ENCODE measurements around the gene CXADR. TPM values are rescaled to one million over a fixed set of nuclear protein-coding genes. Genes with fewer than 3 reads are reported as not detected.

The CXADR gene
- total RNA-seq, 2 donors from 2014 or later = 0.28 TPM; not detected in 1

DNA sequence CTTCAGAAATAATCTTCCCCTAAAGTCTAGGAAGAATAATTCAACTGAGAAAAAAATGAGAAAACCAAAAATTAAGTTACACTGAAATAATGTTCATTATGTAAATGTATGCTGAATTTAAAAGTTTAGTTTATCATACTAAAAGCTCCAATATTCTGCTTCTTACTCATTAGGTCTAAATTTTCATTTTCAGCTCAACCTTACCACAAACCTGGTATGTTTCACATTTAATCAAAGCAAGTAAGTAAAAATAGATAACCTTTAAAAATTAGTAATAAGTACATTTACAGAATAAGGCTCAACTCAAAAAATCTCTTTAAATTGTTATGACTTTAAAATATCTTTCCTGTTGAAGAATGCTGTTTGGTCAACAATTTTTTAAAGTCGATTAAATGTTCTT lies 84.8 kb downstream of the CXADR start:
- no peak overlapping the region for H3K27ac ChIP-seq
- no peak for DNase-seq (ENCODE audit: low spot score)
- no peaks in the 10 kb centered on the region for H3K27me3 ChIP-seq (replicated peaks; ENCODE audit: insufficient read depth)
- TF ChIP-seq, protein P1, sequence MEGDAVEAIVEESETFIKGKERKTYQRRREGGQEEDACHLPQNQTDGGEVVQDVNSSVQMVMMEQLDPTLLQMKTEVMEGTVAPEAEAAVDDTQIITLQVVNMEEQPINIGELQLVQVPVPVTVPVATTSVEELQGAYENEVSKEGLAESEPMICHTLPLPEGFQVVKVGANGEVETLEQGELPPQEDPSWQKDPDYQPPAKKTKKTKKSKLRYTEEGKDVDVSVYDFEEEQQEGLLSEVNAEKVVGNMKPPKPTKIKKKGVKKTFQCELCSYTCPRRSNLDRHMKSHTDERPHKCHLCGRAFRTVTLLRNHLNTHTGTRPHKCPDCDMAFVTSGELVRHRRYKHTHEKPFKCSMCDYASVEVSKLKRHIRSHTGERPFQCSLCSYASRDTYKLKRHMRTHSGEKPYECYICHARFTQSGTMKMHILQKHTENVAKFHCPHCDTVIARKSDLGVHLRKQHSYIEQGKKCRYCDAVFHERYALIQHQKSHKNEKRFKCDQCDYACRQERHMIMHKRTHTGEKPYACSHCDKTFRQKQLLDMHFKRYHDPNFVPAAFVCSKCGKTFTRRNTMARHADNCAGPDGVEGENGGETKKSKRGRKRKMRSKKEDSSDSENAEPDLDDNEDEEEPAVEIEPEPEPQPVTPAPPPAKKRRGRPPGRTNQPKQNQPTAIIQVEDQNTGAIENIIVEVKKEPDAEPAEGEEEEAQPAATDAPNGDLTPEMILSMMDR (IDR thresholded peaks at IDR 0.05) = no peak
- no peak overlapping the region for H3K4me3 ChIP-seq
- H3K9me3 ChIP-seq = no peaks in the 10 kb centered on the region
- no peak for ATAC-seq (ENCODE audit: insufficient number of reproducible peaks, low FRiP score, low read depth)
- H3K4me1 ChIP-seq (ENCODE audit: control insufficient read depth in 1 of 2, low read depth in 2 of 2) = no peaks in the 10 kb centered on the region
- peaks cover 15% of the 10 kb centered on the region for H3K36me3 ChIP-seq

DNA sequence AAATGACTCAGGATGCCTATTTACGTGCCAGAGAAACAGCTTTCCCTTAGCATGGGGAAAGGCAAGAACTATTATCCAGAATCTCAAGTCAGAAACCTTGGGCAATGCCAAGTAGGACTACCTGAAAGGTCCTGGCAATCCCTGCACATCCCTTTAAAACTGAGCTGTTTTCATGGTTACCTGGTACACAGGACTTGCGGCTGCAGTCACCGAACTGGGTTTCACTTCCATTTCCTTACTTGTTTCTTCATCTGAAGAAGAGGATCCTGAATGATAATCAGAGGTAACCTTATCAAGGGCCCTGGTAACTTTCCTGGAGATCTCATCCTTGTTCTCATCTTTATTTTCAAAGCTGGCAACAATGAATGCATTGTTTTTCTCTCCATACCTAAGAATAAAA lies 85.6 kb downstream of the CXADR start:
- Histone ChIP-seq H3K4me3 (no peak overlapping the region), H3K36me3 (peaks cover 19% of the 10 kb centered on the region), H3K9me3 (no peaks in the 10 kb centered on the region), H3K27me3 (replicated peaks; ENCODE audit: insufficient read depth) (no peaks in the 10 kb centered on the region), H3K4me1 (ENCODE audit: control insufficient read depth in 1 of 2, low read depth in 2 of 2) (no peaks in the 10 kb centered on the region), H3K27ac (no peak overlapping the region)
- ATAC-seq (ENCODE audit: insufficient number of reproducible peaks, low FRiP score, low read depth) (no peak), DNase-seq (ENCODE audit: low spot score) (no peak)
- TF ChIP-seq, protein P1 (IDR thresholded peaks at IDR 0.05) = no peak

DNA sequence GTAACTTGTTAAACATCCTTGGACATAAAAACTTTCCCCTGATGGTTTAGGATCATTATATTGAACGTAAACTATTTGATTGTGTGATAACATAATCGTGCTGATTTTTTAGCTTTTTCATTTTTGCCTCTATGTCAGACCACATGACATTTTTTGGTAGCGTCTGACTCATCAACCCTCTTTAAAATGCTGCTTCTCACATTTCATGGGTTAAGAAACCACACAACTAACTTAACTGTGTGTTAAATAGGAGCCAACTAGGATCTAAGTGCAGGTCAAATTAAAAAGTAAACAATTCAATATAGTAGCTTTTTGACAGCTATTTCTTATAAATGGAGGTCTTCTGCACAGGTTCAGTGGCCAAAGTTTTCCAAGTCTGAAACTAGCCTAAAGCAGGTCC lies 90.0 kb downstream of the CXADR start:
- TF ChIP-seq, protein P1 (IDR thresholded peaks at IDR 0.05) = no peak
- ATAC-seq (ENCODE audit: insufficient number of reproducible peaks, low FRiP score, low read depth) (no peak), DNase-seq (ENCODE audit: low spot score) (no peak)
- H3K27ac ChIP-seq = no peak overlapping the region
- H3K4me3 ChIP-seq = no peak overlapping the region
- peaks cover 11% of the 10 kb centered on the region for H3K36me3 ChIP-seq
- no peaks in the 10 kb centered on the region for H3K27me3 ChIP-seq (replicated peaks; ENCODE audit: insufficient read depth)
- H3K4me1 ChIP-seq (ENCODE audit: control insufficient read depth in 1 of 2, low read depth in 2 of 2) = peaks cover 0 to 11% of the 10 kb centered on the region in 2 donors
- no peaks in the 10 kb centered on the region for H3K9me3 ChIP-seq

DNA sequence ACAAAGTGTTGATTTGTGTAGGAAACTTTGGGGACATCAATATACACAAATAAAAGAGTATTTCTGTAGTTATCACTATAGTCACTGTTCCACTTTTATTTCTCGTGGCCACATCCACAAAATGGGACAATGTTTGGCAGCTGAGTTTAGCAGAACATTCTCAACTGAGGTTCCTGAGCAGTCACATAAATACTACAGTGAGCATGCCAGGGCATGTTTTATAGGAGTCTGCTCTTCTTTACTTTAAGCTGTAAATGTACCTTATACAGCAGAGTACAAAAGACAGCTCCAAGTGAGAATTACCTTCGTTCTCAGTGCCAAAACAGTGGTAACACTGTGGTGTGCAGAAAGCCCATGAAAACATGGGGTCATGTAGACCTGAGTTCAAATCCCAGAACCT lies 94.8 kb downstream of the CXADR start:
- Histone ChIP-seq H3K9me3 (no peaks in the 10 kb centered on the region), H3K27ac (no peak overlapping the region), H3K4me3 (no peak overlapping the region), H3K4me1 (ENCODE audit: control insufficient read depth in 1 of 2, low read depth in 2 of 2) (peaks cover 5 to 21% of the 10 kb centered on the region in 2 donors), H3K27me3 (replicated peaks; ENCODE audit: insufficient read depth) (no peaks in the 10 kb centered on the region), H3K36me3 (peaks cover 8% of the 10 kb centered on the region)
- ATAC-seq (ENCODE audit: insufficient number of reproducible peaks, low FRiP score, low read depth) (no peak), DNase-seq (ENCODE audit: low spot score) (no peak)
- TF ChIP-seq, protein P1 (IDR thresholded peaks at IDR 0.05) = no peak

DNA sequence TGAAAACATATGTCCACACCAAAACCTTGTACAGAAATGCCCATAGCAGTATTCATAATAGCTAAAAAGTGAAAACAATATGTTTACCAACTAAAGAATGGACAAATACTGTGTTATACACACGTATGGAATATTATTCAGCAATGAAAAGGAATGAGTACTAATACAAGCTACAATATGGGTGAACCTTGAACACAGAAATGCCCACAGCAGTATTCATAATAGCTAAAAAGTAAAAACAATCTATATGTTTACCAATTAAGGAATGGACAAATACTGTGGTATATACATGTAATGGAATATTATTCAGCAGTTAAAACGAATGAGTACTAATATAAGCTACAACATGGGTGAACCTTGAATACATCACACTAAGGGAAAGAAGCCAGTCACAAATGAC lies 96.8 kb downstream of the CXADR start:
- no peak for DNase-seq (ENCODE audit: low spot score)
- H3K9me3 ChIP-seq = no peaks in the 10 kb centered on the region
- no peak overlapping the region for H3K27ac ChIP-seq
- TF ChIP-seq, protein P1 (IDR thresholded peaks at IDR 0.05) = no peak
- H3K27me3 ChIP-seq (replicated peaks; ENCODE audit: insufficient read depth) = no peaks in the 10 kb centered on the region
- no peak overlapping the region for H3K4me3 ChIP-seq
- H3K4me1 ChIP-seq (ENCODE audit: control insufficient read depth in 1 of 2, low read depth in 2 of 2) = peaks cover 5 to 21% of the 10 kb centered on the region in 2 donors
- ATAC-seq (ENCODE audit: insufficient number of reproducible peaks, low FRiP score, low read depth) = no peak
- no peaks in the 10 kb centered on the region for H3K36me3 ChIP-seq

Measured in thoracic aorta (tissue), 2 donors.